ENCODE measurements around the gene FBXW10B. TPM values are rescaled to one million over a fixed set of nuclear protein-coding genes. Genes with fewer than 3 reads are reported as not detected.

FBXW10B gene
- total and polyA plus RNA-seq, 4 donors = 0.10 to 0.59 (median 0.42) TPM; not detected in 1

GRCh38 chr17:15652960-15653359 is 33.5 kb upstream of the FBXW10B start:
- 97% methylated on average over 6 of the region's 6 CpGs for WGBS
- no peaks in the 10 kb centered on the region for H3K9me3 ChIP-seq (ENCODE audit: control insufficient read depth in 4 of 4, low read length in 3 of 4)
- H3K27me3 ChIP-seq (ENCODE audit: control insufficient read depth in 4 of 4, insufficient read depth in 4 of 4, low read length in 3 of 4) = no peaks in the 10 kb centered on the region
- TF ChIP-seq ATF3 (IDR thresholded peaks at IDR 0.05) (no peak), EGR1 (IDR thresholded peaks at IDR 0.05; ENCODE audit: low read depth in 2 of 2) (no peak), JUND (IDR thresholded peaks at IDR 0.05) (no peak), SP1 (IDR thresholded peaks at IDR 0.05) (no peak), FOXA1 (IDR thresholded peaks at IDR 0.05) (no peak), RAD21 (IDR thresholded peaks at IDR 0.05) (no peak), YY1 (IDR thresholded peaks at IDR 0.05) (no peak), FOXA2 (IDR thresholded peaks at IDR 0.05) (no peak), CTCF (IDR thresholded peaks at IDR 0.05; ENCODE audit: low read depth, low read length, missing input control) (no peak), REST (IDR thresholded peaks at IDR 0.05) (no peak), ZBTB33 (IDR thresholded peaks at IDR 0.05) (no peak), RXRA (IDR thresholded peaks at IDR 0.05) (no peak), TAF1 (conservative IDR thresholded peaks at IDR 0.05) (no peak), HNF4G (IDR thresholded peaks at IDR 0.05) (no peak), NR2F2 (IDR thresholded peaks at IDR 0.05) (no peak), GABPA (IDR thresholded peaks at IDR 0.05 in 1 of 2, conservative IDR thresholded peaks at IDR 0.05 in 1 of 2) (no peak), MAX (IDR thresholded peaks at IDR 0.05) (no peak)
- peaks cover 0 to 7% (median 3%) of the 10 kb centered on the region in 4 donors for H3K4me1 ChIP-seq (ENCODE audit: control insufficient read depth in 4 of 4, insufficient read depth in 4 of 4, low read length in 3 of 4)
- H3K9ac ChIP-seq (ENCODE audit: low read depth in 1 of 2, low read length in 2 of 2) = no peak overlapping the region
- peaks cover 0 to 3% (median 0%) of the 10 kb centered on the region in 4 donors for H3K36me3 ChIP-seq (ENCODE audit: control insufficient read depth in 4 of 4, insufficient read depth in 3 of 4, low read depth in 1 of 4, low read length in 3 of 4)
- H3K4me3 ChIP-seq (ENCODE audit: low read depth in 1 of 3, low read length in 3 of 3) = no peak overlapping the region
- DNase-seq (ENCODE audit: low spot score) = no peak
- no peak overlapping the region for H3K27ac ChIP-seq (ENCODE audit: low read depth in 1 of 2, low read length in 2 of 2)

Measured in liver (tissue), 9 donors.